T-helper 2 cell treated with Interferon-gamma antibody and Interleukin-4, amounts not matched to agents 100 ng/mL and 5 ng/mL, for 36 hours (primary cell): ENCODE measurements around the gene POLR2A. TPM values are rescaled to one million over a fixed set of nuclear protein-coding genes. Genes with fewer than 3 reads are reported as not detected.

ENCODE experiments used
- total RNA-seq: library from RNA; stranded (reverse); gene quantifications from 2 replicates; pipeline ENCODE4 v1.2.3, GENCODE V29; 2022

Gene POLR2A
- total RNA-seq, 1 donor from 2014 or later, result 192 TPM

Other genes with a start within 250 kb of the POLR2A start
- gene DVL2, start 249.8 kb upstream of the POLR2A start, total RNA-seq, result 46.4 and 51.1 TPM in 2 replicates
- gene PHF23, start 244.9 kb upstream of the POLR2A start, total RNA-seq, result 53.4 and 55.1 TPM in 2 replicates
- gene GABARAP, start 241.9 kb upstream of the POLR2A start, total RNA-seq, result 223 and 242 TPM in 2 replicates
- 170 and 179 TPM in 2 replicates for gene CTDNEP1, start 232.6 kb upstream of the POLR2A start, total RNA-seq
- gene ELP5, start 232.2 kb upstream of the POLR2A start, total RNA-seq, result 56.5 and 57.8 TPM in 2 replicates
- gene CLDN7, start 221.9 kb upstream of the POLR2A start, total RNA-seq, result 0.32 and 0.39 TPM in 2 replicates
- gene SLC2A4, start 202.6 kb upstream of the POLR2A start, total RNA-seq, result 0.07 TPM in 1 of 2 replicates, not detected in the other
- gene YBX2, start 189.7 kb upstream of the POLR2A start, total RNA-seq, result 1.3 and 1.4 TPM in 2 replicates
- gene EIF5A, start 176.7 kb upstream of the POLR2A start, total RNA-seq, result 709 TPM in 2 replicates
- gene GPS2, start 169.0 kb upstream of the POLR2A start, total RNA-seq, result 78.5 and 83.2 TPM in 2 replicates
- 38.5 and 44.1 TPM in 2 replicates for gene NEURL4, start 155.0 kb upstream of the POLR2A start, total RNA-seq
- gene ACAP1, start 147.8 kb upstream of the POLR2A start, total RNA-seq, result 580 and 590 TPM in 2 replicates
- 8.2 TPM in 2 replicates for gene KCTD11, start 132.2 kb upstream of the POLR2A start, total RNA-seq
- not detected in 2 replicates for gene TMEM95, start 129.2 kb upstream of the POLR2A start, total RNA-seq
- 1.2 and 1.4 TPM in 2 replicates for gene TNK1, start 103.3 kb upstream of the POLR2A start, total RNA-seq
- gene PLSCR3, start 89.8 kb upstream of the POLR2A start, total RNA-seq, result 141 and 147 TPM in 2 replicates
- gene TMEM256, start 80.3 kb upstream of the POLR2A start, total RNA-seq, result 54.3 and 56.3 TPM in 2 replicates
- 1.2 TPM in 2 replicates for gene NLGN2, start 76.5 kb upstream of the POLR2A start, total RNA-seq
- gene SPEM1, start 64.0 kb upstream of the POLR2A start, total RNA-seq, result not detected in 2 replicates
- not detected in 2 replicates for gene SPEM2, start 58.8 kb upstream of the POLR2A start, total RNA-seq
- not detected in 2 replicates for gene SPEM3, start 55.5 kb upstream of the POLR2A start, total RNA-seq
- gene TMEM102, start 48.9 kb upstream of the POLR2A start, total RNA-seq, result 14.4 TPM in 2 replicates
- gene FGF11, start 44.9 kb upstream of the POLR2A start, total RNA-seq, result 5.6 and 5.8 TPM in 2 replicates
- 11.0 and 11.4 TPM in 2 replicates for gene CHRNB1, start 39.3 kb upstream of the POLR2A start, total RNA-seq
- 21.6 and 22.3 TPM in 2 replicates for gene ZBTB4, start 4.7 kb upstream of the POLR2A start, total RNA-seq
- gene SLC35G6, start 2.9 kb upstream of the POLR2A start, total RNA-seq, result not detected in 2 replicates
- gene TNFSF12, start 64.7 kb downstream of the POLR2A start, total RNA-seq, result 66.6 and 67.0 TPM in 2 replicates
- 3.2 TPM in 2 replicates for gene TNFSF13, start 74.4 kb downstream of the POLR2A start, total RNA-seq
- 50.9 and 55.3 TPM in 2 replicates for gene SENP3, start 77.6 kb downstream of the POLR2A start, total RNA-seq
- 8.3 and 9.4 TPM in 2 replicates for gene CD68, start 95.3 kb downstream of the POLR2A start, total RNA-seq
- 79.6 and 79.9 TPM in 2 replicates for gene MPDU1, start 99.5 kb downstream of the POLR2A start, total RNA-seq
- 0.25 and 0.50 TPM in 2 replicates for gene SOX15, start 105.7 kb downstream of the POLR2A start, total RNA-seq
- 30.3 and 31.7 TPM in 2 replicates for gene FXR2, start 130.5 kb downstream of the POLR2A start, total RNA-seq
- gene SAT2, start 143.5 kb downstream of the POLR2A start, total RNA-seq, result 17.8 and 18.2 TPM in 2 replicates
- gene SHBG, start 145.8 kb downstream of the POLR2A start, total RNA-seq, result not detected in 2 replicates
- gene ATP1B2, start 166.6 kb downstream of the POLR2A start, total RNA-seq, result 0.16 and 0.25 TPM in 2 replicates
- 195 and 207 TPM in 2 replicates for gene TP53, start 203.1 kb downstream of the POLR2A start, total RNA-seq
- 25.9 and 28.9 TPM in 2 replicates for gene WRAP53, start 204.1 kb downstream of the POLR2A start, total RNA-seq
- gene EFNB3, start 220.8 kb downstream of the POLR2A start, total RNA-seq, result 0.09 TPM in 1 of 2 replicates, not detected in the other
- gene DNAH2, start 233.4 kb downstream of the POLR2A start, total RNA-seq, result not detected in 2 replicates